CD4-positive, alpha-beta T cell treated with Interleukin-4 for 1 hour (primary cell): ENCODE data around the gene CTNNA2.

Experiments used
- DNase-seq, 2 donors: peaks; one replicate each; pipeline ENCODE4 v3.0.0-alpha.2; 2020 to 2022

Gene CTNNA2

GRCh38 chr2:79512442-79513401, at the start of gene CTNNA2:
CTNNA2 (plus strand) TSS chr2:79513051.
- DNase-seq = no peak

GRCh38 chr2:79487399-79487798, 25.5 kb upstream of the CTNNA2 start:
- no peak for DNase-seq

GRCh38 chr2:79511320-79511951, 1.4 kb upstream of the CTNNA2 start:
- no peak for DNase-seq

DNA sequence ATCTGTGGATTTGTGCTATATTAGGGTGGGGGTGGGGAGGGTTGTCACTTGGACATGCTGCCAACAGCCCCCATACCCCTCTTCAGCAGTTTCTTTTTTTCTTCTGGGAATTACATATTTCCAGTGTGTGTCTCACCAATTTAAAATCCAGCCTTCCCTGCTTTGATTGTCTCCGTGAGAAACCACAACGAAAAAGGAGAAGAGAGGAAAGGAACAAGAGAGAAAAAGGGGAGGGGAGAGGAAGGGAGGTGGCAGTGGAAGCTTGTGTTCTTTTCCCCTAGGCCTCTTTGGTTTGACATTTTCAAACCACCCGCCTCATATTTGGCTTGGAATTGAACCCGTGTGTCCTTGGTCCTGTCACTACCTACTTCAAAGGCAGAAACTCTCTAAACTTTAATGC, 860 bp downstream of the CTNNA2 start:
- DNase-seq = no peak

DNA sequence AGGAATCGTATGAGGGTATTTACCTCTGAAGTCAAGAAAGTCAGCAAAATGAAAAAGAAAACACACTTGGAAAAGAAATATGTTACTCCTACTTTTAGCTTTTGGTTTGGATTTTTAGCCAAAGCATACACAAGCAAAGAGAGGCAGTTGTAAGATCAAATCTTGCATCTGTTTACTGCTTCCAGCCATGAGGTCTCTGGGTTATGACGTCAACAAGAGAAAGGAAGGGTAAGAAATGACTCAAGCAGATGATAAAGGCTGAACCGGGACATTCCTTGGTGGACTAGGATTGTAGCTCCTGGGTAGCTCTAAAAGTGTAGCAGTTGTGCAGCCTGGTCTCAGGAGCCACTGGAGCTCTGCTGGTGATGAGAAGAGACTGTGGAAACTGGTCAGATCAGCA, 16.8 kb downstream of the CTNNA2 start:
- DNase-seq = no peak

GRCh38 chr2:79530443-79530842, 17.6 kb downstream of the CTNNA2 start:
- DNase-seq = no peak

DNA sequence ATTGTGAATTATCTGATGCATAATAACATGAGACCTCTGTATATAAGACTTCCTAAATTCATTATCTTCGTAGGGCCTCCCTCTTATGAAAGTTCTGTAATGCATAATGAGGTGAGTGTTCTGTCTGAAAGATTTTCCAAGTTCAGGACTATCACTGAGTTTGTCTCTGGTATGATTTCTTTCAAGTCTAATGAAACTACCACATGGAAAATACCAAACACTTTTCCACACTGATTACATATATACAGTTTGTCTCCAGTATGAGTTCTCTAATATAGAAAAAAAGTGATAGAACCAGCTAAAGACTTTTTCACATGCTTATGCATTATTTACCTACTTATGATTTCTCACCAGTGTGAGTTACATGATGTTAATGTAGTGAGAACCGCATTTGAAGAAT, 34.7 kb downstream of the CTNNA2 start:
- no peak for DNase-seq

GRCh38 chr2:79552653-79553052, 39.8 kb downstream of the CTNNA2 start:
- no peak for DNase-seq

- DNase-seq = no peak
These were observed 42.0 kb downstream of the CTNNA2 start for GRCh38 chr2:79554899-79555298.

- DNase-seq = no peak
These were observed 51.2 kb downstream of the CTNNA2 start for GRCh38 chr2:79564065-79564464.

- DNase-seq = no peak
These were observed 56.2 kb downstream of the CTNNA2 start for GRCh38 chr2:79569048-79569447.

GRCh38 chr2:79573895-79574674, 61.2 kb downstream of the CTNNA2 start:
- no peak for DNase-seq

DNA sequence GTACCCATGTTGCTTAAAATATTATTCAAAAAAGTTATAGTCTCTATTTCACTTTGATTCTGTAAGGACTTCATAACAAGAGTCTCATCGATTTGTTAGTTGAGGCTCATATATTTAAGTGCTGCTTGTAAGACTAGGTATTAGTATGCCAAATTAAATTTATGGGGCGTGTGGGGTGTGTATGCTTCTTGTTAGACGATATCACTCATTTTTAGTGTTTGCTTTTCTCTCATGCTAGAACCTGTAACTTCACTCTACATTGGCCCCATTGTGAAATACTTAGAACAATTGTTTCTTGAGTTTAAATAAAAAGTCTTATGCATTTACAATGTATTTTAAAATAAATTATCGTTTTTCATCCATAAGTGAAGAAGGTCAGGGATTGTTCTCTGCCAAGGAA, 63.6 kb downstream of the CTNNA2 start:
- no peak for DNase-seq

DNA sequence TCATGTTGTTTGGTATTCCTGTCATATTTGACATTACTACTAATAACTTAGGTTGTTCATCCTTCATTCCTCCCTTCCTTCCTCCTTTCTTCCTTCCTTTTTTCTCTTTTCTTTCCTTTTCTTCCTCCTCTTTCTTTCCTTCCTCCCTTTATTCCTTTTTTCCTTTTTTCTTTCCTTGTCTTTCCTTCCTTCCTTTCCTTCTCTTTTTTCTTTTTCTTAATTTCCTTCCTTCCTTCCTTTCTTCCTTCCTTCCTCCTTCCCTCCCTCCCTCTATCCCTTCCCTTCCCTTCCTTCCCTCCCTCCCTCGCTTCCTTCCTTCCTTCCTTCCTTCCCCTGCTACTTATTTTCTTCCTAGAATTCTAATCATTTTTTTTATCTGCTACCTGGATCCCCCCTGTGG, 66.1 kb downstream of the CTNNA2 start:
- DNase-seq = no peak

- no peak for DNase-seq
These were observed 67.3 kb downstream of the CTNNA2 start for GRCh38 chr2:79580175-79580574.

DNA sequence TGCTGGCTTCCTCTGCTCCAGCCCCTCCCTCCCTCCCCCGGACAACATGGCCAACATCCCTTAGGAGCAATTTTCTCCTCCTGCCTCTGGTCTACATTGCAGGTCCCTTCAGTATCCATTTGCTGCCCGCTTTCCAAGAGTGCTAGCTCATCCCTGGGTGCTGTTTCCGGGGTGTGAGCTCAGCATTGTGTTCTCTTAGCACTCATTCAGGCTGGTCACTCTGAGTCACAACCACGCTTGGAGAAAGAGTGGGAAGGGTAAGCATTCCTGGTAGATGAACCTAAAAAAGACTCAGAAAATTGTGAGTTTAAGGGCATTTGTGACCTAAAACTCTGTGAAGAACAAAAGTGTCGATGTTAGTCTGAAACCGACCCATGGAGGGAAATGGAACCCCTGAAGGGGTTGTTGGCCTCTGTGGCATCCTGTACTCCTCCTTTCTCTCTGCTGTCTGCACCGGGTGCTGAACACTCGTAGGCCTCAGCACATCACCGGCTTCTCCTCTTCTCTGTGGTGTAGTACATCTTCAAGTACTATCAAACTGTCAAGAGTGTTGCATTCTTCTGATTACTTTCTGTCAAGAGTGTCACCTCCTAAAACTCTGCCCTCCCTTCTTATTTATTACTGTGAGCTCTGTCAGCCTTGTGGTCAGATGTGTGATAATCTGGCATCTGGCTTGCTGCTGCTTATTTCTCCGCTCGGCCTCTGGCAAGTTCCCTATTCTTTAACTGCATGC, 73.0 kb downstream of the CTNNA2 start:
- no peak for DNase-seq

DNA sequence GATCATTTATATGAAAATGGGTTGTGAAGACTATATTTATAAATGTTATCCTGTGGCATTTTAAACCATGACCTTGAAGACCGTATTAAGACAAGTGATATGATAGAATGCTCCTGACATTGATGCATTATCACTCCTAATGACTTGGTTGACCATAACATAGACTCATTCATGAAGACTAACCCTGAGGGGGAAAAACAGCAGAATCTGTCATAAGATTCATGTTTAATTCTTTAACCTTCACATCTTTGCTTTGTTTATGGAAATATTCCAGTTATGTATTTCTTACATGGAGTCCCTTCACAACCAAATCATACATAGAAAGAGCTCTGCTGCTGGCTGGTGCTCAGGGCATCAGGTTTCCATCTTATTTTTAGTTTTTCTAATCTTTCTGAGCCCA, 78.4 kb downstream of the CTNNA2 start:
- no peak for DNase-seq

DNA sequence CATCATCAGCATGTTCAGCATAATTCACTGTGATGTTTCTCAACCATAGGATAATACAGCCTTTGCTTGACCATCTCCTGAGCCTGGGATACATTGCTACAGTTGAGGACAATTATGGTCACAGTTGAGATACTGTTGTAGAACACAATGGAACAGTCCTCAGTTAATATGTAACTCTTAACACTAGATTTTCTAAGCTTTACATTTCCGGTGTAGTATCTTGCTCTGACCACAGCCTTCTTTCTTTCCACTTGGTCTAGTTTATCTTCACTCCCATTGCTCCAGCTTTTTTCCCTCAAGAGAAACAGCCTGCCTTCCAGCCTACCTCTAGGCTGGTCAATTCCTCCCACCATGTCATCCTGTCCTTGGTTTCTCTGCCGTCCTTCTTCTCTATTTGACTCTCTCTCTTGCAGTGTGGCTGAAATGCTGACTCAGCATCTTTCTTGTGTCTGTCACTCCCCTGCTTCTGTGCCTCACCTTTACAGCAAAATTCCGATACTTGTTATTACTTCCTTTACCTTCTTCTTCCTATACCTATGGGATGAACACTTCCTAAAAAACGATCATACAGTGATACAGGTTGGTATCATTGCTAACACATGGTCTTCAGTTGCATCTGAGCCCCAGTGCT, 80.5 kb downstream of the CTNNA2 start:
- DNase-seq = no peak

DNA sequence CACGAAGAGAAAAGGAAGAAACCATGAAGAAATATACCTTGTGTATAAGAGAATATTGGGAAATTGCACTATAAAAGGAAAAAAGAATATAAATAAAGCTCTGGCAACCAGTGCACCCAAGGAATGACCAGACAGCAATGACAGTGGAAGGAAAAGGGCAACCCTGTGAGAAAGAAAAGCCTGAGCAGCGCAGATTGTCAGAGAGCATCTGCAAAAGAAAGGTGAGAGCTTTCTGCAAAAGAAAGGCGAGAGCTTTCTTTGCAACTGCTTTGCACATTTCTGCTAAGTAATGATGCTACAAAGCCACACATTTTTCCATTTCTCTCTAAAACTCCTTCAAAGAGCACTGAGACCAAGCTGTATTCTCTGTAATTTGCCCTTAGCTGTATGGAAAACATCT, 83.6 kb downstream of the CTNNA2 start:
- no peak for DNase-seq

- no peak for DNase-seq
These were observed 91.9 kb downstream of the CTNNA2 start for GRCh38 chr2:79604748-79605147.

GRCh38 chr2:79611448-79612016, 98.7 kb downstream of the CTNNA2 start:
- no peak for DNase-seq

DNA sequence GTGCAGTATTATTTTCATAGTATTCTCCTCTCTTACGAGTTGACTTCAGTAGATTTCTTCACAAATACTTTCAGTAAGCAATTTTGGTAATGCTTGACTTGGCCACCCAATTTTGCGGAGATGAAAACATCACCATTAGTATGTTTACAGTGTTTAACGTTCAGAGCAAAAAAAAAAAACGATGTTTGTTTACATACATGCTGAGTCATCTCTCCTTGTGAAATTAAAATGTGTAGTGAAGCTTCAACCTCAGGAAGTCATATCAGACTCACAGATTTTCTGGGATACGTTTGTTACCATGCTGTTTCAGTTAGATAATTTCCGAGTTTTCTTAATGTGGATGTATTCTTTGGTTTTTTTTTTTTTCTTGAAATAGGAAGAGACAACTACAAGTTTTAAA, 100.1 kb downstream of the CTNNA2 start:
- no peak for DNase-seq
